GM20431 (cell line): Measurements from ENCODE around the gene LITAFD.
"Not testable (repeated sequence)": the region's sequence is repeated elsewhere in the genome, so short reads cannot be mapped to it uniquely, and the experiment has no call there.

Experiments
- in situ Hi-C: fragments of 300-500 bp; cut with MseI, MboI; formaldehyde crosslinking; loops from one replicate; pipeline ENCODE4 v1.15.0; 2020; ENCODE audit warnings: low sequenced_read_pairs; ENCODE audit not compliant: unreplicated experiment

The LITAFD gene

GRCh38 chr16:8914098-8914497 is 31.9 kb downstream of the LITAFD start:
- in situ Hi-C loops: no loop called here

GRCh38 chr16:8915722-8916301 is 33.7 kb downstream of the LITAFD start:
- in situ Hi-C loops: no loop called here

GRCh38 chr16:8916541-8917225 is 34.5 kb downstream of the LITAFD start:
- in situ Hi-C loops: no loop called here

GRCh38 chr16:8917336-8917735 is 35.2 kb downstream of the LITAFD start:
- in situ Hi-C loops: not testable (repeated sequence)

- in situ Hi-C loops: no loop called here
Measured at GRCh38 chr16:8919089-8919933, 37.2 kb downstream of the LITAFD start.

GRCh38 chr16:8919934-8920462 is 37.8 kb downstream of the LITAFD start:
- in situ Hi-C loops: no loop called here

- in situ Hi-C loops: no loop called here
Measured at GRCh38 chr16:8920645-8921346, 38.6 kb downstream of the LITAFD start.

- in situ Hi-C loops: no loop called here
Measured at GRCh38 chr16:8921347-8921984, 39.3 kb downstream of the LITAFD start.

- in situ Hi-C loops: no loop called here
Measured at GRCh38 chr16:8923199-8923598, 41.0 kb downstream of the LITAFD start.

- in situ Hi-C loops: no loop called here
Measured at GRCh38 chr16:8924214-8924613, 42.1 kb downstream of the LITAFD start.

- in situ Hi-C loops: no loop called here
Measured at GRCh38 chr16:8925455-8925854, 43.3 kb downstream of the LITAFD start.

GRCh38 chr16:8926827-8927226 is 44.7 kb downstream of the LITAFD start:
- in situ Hi-C loops: no loop called here

GRCh38 chr16:8928467-8928957 is 46.4 kb downstream of the LITAFD start:
- in situ Hi-C loops: no loop called here

- in situ Hi-C loops: no loop called here
Measured at GRCh38 chr16:8929086-8929748, 47.1 kb downstream of the LITAFD start.

GRCh38 chr16:8931859-8932258 is 49.7 kb downstream of the LITAFD start:
- in situ Hi-C loops: no loop called here

GRCh38 chr16:8934601-8935000 is 52.5 kb downstream of the LITAFD start:
- in situ Hi-C loops: no loop called here
